ENCODE measurements around the gene PCDHGC5.

The PCDHGC5 gene

GRCh38 chr5:141523991-141524390 lies 35.1 kb downstream of the PCDHGC5 start:
- Histone ChIP-seq H3K79me2 (ENCODE audit: low read length) (0 out of 2 replicates have a peak, but pooled peaks cover 5% of the 10 kb centered on the region), H3F3A (ENCODE audit: insufficient read depth, low read length) (peaks cover 12% of the 10 kb centered on the region), H3K36me3 (replicated peaks; ENCODE audit: insufficient read depth, low read length) (no peaks in the 10 kb centered on the region; the same call in none of the 2 replicates), H3K4me1 (ENCODE audit: low read length) (peaks cover 32% of the 10 kb centered on the region), H3K9me3 (replicated peaks; ENCODE audit: insufficient read depth, low read length) (no peaks in the 10 kb centered on the region), H3K4me3 (ENCODE audit: low read length) (no peak overlapping the region), H3K27me3 (replicated peaks; ENCODE audit: insufficient read depth, low read length) (no peaks in the 10 kb centered on the region), H3K9ac (ENCODE audit: low read length) (no peak overlapping the region), H3K9me2 (replicated peaks; ENCODE audit: insufficient read depth, low read length) (no peaks in the 10 kb centered on the region), H3K4me2 (ENCODE audit: low read depth, low read length) (no peak overlapping the region), H2AFZ (ENCODE audit: low read length) (no peak overlapping the region), H3K27ac (ENCODE audit: low read length) (no peak overlapping the region), H4K20me1 (ENCODE audit: insufficient read depth, low read length) (no peaks in the 10 kb centered on the region)
- DNase-seq, result no peak
- TF ChIP-seq EZH2 (optimal IDR thresholded peaks at IDR 0.05; ENCODE audit: low read depth, low read length) (no peak), EZH2phosphoT487 (IDR thresholded peaks at IDR 0.05; ENCODE audit: low read length) (no peak), CTCF (IDR thresholded peaks at IDR 0.05; ENCODE audit: low read length) (no peak)

- no peak overlapping the region for H2AFZ ChIP-seq (ENCODE audit: low read length)
- H3K4me2 ChIP-seq (ENCODE audit: low read depth, low read length), result peak overlapping the region; percentile 3; the same call in 1 of the 2 replicates
- H3K4me1 ChIP-seq (ENCODE audit: low read length), result peaks cover 32% of the 10 kb centered on the region
- H4K20me1 ChIP-seq (ENCODE audit: insufficient read depth, low read length), result no peaks in the 10 kb centered on the region
- H3K36me3 ChIP-seq (replicated peaks; ENCODE audit: insufficient read depth, low read length), result no peaks in the 10 kb centered on the region; the same call in none of the 2 replicates
- no peak overlapping the region for H3K4me3 ChIP-seq (ENCODE audit: low read length)
- TF ChIP-seq EZH2phosphoT487 (IDR thresholded peaks at IDR 0.05; ENCODE audit: low read length) (no peak), CTCF (IDR thresholded peaks at IDR 0.05; ENCODE audit: low read length) (peak; percentile 100), EZH2 (optimal IDR thresholded peaks at IDR 0.05; ENCODE audit: low read depth, low read length) (no peak)
- no peaks in the 10 kb centered on the region for H3K9me2 ChIP-seq (replicated peaks; ENCODE audit: insufficient read depth, low read length)
- H3K79me2 ChIP-seq (ENCODE audit: low read length), result 0 out of 2 replicates have a peak, but pooled peaks cover 5% of the 10 kb centered on the region
- H3K27me3 ChIP-seq (replicated peaks; ENCODE audit: insufficient read depth, low read length), result no peaks in the 10 kb centered on the region
- H3K9me3 ChIP-seq (replicated peaks; ENCODE audit: insufficient read depth, low read length), result no peaks in the 10 kb centered on the region
- H3K9ac ChIP-seq (ENCODE audit: low read length), result no peak overlapping the region
- peak; percentile 73 for DNase-seq
- H3K27ac ChIP-seq (ENCODE audit: low read length), result peak overlapping the region; percentile 37; the same call in 1 of the 2 replicates
- H3F3A ChIP-seq (ENCODE audit: insufficient read depth, low read length), result peaks cover 12% of the 10 kb centered on the region
These were observed 36.0 kb downstream of the PCDHGC5 start for GRCh38 chr5:141524604-141525597.

- peak overlapping the region; percentile 37; the same call in 1 of the 2 replicates for H3K27ac ChIP-seq (ENCODE audit: low read length)
- H3K27me3 ChIP-seq (replicated peaks; ENCODE audit: insufficient read depth, low read length), result no peaks in the 10 kb centered on the region
- peaks cover 32% of the 10 kb centered on the region for H3K4me1 ChIP-seq (ENCODE audit: low read length)
- H3K4me3 ChIP-seq (ENCODE audit: low read length), result no peak overlapping the region
- H3K9ac ChIP-seq (ENCODE audit: low read length), result no peak overlapping the region
- 0 out of 2 replicates have a peak, but pooled peaks cover 5% of the 10 kb centered on the region for H3K79me2 ChIP-seq (ENCODE audit: low read length)
- no peak for DNase-seq
- 0 out of 2 replicates have a peak overlapping the region, but pooled peaks have one; percentile 3 for H3K4me2 ChIP-seq (ENCODE audit: low read depth, low read length)
- H3K9me3 ChIP-seq (replicated peaks; ENCODE audit: insufficient read depth, low read length), result no peaks in the 10 kb centered on the region
- H4K20me1 ChIP-seq (ENCODE audit: insufficient read depth, low read length), result no peaks in the 10 kb centered on the region
- no peaks in the 10 kb centered on the region; the same call in none of the 2 replicates for H3K36me3 ChIP-seq (replicated peaks; ENCODE audit: insufficient read depth, low read length)
- H2AFZ ChIP-seq (ENCODE audit: low read length), result no peak overlapping the region
- H3F3A ChIP-seq (ENCODE audit: insufficient read depth, low read length), result peaks cover 12% of the 10 kb centered on the region
- TF ChIP-seq CTCF (IDR thresholded peaks at IDR 0.05; ENCODE audit: low read length), result no peak
- TF ChIP-seq EZH2phosphoT487 (IDR thresholded peaks at IDR 0.05; ENCODE audit: low read length), result no peak
- no peak for TF ChIP-seq EZH2 (optimal IDR thresholded peaks at IDR 0.05; ENCODE audit: low read depth, low read length)
- H3K9me2 ChIP-seq (replicated peaks; ENCODE audit: insufficient read depth, low read length), result no peaks in the 10 kb centered on the region
These were observed 36.8 kb downstream of the PCDHGC5 start for GRCh38 chr5:141525653-141526052.

Measured in MM.1S (cell line).